Mesothelial cell of epicardium (in vitro differentiated cells): ENCODE results near the gene SND1. TPM values are rescaled to one million over a fixed set of nuclear protein-coding genes. Genes with fewer than 3 reads are reported as not detected.

Experiments used
- DNase-seq, 2 experiments: peaks; one replicate each; pipeline ENCODE4 v3.0.0; 2021; ENCODE audit warnings: low spot score in 2 of 2; ENCODE audit not compliant: unreplicated experiment in 2 of 2
- H3K27ac Mint-ChIP-seq: 2 replicates; pipeline ENCODE4 v1.8.0; 2021; ENCODE audit warnings: mixed read lengths
- H3K27me3 Mint-ChIP-seq: 2 replicates; pipeline ENCODE4 v1.8.0; 2021; ENCODE audit warnings: low read depth, mixed read lengths
- H3K36me3 Mint-ChIP-seq: 2 replicates; pipeline ENCODE4 v1.8.0; 2021; ENCODE audit warnings: mixed read lengths
- H3K4me1 Mint-ChIP-seq: 2 replicates; pipeline ENCODE4 v1.8.0; 2021; ENCODE audit warnings: mixed read lengths
- H3K4me3 Mint-ChIP-seq: 2 replicates; pipeline ENCODE4 v1.8.0; 2021; ENCODE audit warnings: mild to moderate bottlenecking, moderate library complexity, mixed read lengths
- H3K9me3 Mint-ChIP-seq: 2 replicates; pipeline ENCODE4 v1.8.0; 2021; ENCODE audit warnings: mixed read lengths
- CTCF ChIP-seq: fragments of 200-600 bp; sonication (generic); IDR thresholded peaks from one replicate; pipeline ENCODE4 v1.5.0; 2021; ENCODE audit warnings: antibody characterized with exemption; ENCODE audit not compliant: unreplicated experiment
- total RNA-seq: library from RNA; stranded (reverse); gene quantifications from 3 replicates; pipeline ENCODE4 v1.2.1, GENCODE V29; 2021

The SND1 gene
- total RNA-seq, 1 donor from 2014 or later: 211 TPM

DNA sequence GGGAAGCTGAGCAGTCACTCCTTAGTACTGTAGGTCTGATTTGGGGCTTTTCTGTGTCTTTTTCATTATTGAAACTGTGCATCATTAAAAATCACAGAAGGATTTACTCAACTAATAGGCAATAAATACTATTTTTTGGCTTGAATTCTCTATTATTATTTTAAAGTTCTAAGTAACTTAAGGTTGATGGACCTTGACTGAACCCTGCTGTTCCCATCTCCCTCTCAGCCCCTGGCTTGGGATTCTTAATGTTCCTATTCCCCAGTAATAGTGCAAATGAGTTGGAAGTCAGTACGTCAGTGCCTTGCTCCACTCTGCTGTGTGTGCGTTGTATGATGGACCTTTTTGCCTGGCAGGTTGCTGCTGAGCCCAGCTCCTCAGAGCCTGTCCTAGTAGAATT lies 166.3 kb downstream of the SND1 start:
- Mint-ChIP-seq H3K27me3 (no peaks in the 10 kb centered on the region), H3K27ac (no peak overlapping the region), H3K4me3 (no peak overlapping the region), H3K4me1 (peaks cover 35% of the 10 kb centered on the region), H3K9me3 (no peaks in the 10 kb centered on the region), H3K36me3 (no peaks in the 10 kb centered on the region)
- DNase-seq: no peak
- no peak for TF ChIP-seq CTCF

DNA sequence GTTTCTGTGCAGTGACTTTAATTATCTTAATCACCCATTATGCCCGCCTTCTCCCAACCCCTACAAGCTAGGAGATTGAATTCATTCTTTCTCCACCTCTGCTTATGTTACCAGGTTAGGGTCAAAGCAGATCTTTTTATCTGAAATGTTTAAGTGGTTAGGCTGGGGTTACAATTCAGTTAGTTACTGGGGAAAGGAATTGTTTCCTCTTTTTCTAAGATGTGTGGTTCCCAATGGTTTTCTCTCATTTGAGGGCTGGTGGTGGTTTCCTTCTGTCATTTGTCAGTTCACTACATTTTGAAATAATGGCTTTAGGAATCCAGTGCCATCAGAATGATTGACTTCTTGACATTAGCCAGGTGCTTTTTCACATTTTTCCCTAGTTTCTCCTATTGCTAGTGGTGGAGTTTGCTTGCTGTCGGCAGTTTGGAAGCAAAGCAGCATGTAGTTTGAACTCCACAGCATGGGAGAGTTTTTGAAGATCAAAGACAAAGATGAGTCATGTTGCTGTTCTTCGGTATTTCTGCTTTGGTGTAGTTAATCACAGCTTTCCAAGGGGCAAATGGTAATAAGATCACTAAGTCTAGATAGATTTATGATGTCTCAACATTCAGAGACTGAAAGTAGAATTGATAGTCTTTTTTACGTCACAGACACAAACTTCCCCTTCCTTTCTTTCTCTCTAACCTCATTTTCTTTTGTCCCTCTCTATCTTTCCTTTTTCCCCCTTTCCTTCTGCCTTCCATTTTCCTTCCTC lies 168.2 kb downstream of the SND1 start:
- no peaks in the 10 kb centered on the region for H3K9me3 Mint-ChIP-seq
- no peak overlapping the region for H3K4me3 Mint-ChIP-seq
- H3K4me1 Mint-ChIP-seq: peaks cover 29% of the 10 kb centered on the region
- peak overlapping the region; percentile 87 for H3K27ac Mint-ChIP-seq
- no peaks in the 10 kb centered on the region for H3K36me3 Mint-ChIP-seq
- DNase-seq: no peak
- no peak for TF ChIP-seq CTCF
- H3K27me3 Mint-ChIP-seq: no peaks in the 10 kb centered on the region

- H3K4me1 Mint-ChIP-seq: peaks cover 29% of the 10 kb centered on the region
- no peak overlapping the region for H3K4me3 Mint-ChIP-seq
- DNase-seq: no peak
- H3K9me3 Mint-ChIP-seq: no peaks in the 10 kb centered on the region
- no peaks in the 10 kb centered on the region for H3K27me3 Mint-ChIP-seq
- no peaks in the 10 kb centered on the region for H3K36me3 Mint-ChIP-seq
- H3K27ac Mint-ChIP-seq: peak overlapping the region; percentile 87
- no peak for TF ChIP-seq CTCF
Measured at GRCh38 chr7:127820732-127821085, 168.7 kb downstream of the SND1 start.

- no peak for TF ChIP-seq CTCF
- H3K27me3 Mint-ChIP-seq: no peaks in the 10 kb centered on the region
- H3K36me3 Mint-ChIP-seq: no peaks in the 10 kb centered on the region
- DNase-seq: no peak
- no peak overlapping the region for H3K4me3 Mint-ChIP-seq
- H3K9me3 Mint-ChIP-seq: no peaks in the 10 kb centered on the region
- H3K27ac Mint-ChIP-seq: peak overlapping the region; percentile 87
- peaks cover 29% of the 10 kb centered on the region for H3K4me1 Mint-ChIP-seq
Measured at GRCh38 chr7:127821146-127821545, 169.2 kb downstream of the SND1 start.

GRCh38 chr7:127822822-127823508 lies 171.0 kb downstream of the SND1 start:
- H3K27me3 Mint-ChIP-seq: no peaks in the 10 kb centered on the region
- TF ChIP-seq CTCF: no peak
- DNase-seq: no peak
- H3K27ac Mint-ChIP-seq: peak overlapping the region; percentile 15
- no peak overlapping the region for H3K4me3 Mint-ChIP-seq
- H3K36me3 Mint-ChIP-seq: no peaks in the 10 kb centered on the region
- H3K9me3 Mint-ChIP-seq: no peaks in the 10 kb centered on the region
- peaks cover 29% of the 10 kb centered on the region for H3K4me1 Mint-ChIP-seq
